GM12874 (cell line): Measurements from ENCODE around the gene ZPR1.

Experiments
- TF ChIP-seq, protein P1 (sequence below): IDR thresholded peaks from 2 replicates; pipeline ENCODE4 v1.5.1; 2011; ENCODE audit warnings: low read depth, mild to moderate bottlenecking, control low read depth, low read length, moderate library complexity; ENCODE audit not compliant: insufficient read depth

Gene ZPR1

DNA sequence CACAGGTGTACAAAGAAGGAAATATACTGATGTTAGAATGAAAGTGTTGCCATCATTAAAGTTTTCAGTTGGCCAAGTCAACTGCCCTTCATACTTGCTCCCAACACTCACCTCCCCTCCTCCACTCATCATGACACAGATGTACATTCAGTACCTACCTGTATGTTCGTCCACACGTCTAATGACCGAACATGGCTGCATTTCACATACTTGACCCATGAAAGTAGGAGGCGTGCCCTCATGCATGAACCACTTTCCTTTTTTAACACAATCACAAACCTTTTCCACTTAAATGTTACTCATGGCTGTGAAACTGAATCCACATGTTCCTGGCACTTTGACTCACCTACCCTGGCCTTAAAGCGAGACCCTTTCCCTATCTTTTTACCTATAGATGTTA, 11.8 kb downstream of the ZPR1 start:
- TF ChIP-seq, protein P1, sequence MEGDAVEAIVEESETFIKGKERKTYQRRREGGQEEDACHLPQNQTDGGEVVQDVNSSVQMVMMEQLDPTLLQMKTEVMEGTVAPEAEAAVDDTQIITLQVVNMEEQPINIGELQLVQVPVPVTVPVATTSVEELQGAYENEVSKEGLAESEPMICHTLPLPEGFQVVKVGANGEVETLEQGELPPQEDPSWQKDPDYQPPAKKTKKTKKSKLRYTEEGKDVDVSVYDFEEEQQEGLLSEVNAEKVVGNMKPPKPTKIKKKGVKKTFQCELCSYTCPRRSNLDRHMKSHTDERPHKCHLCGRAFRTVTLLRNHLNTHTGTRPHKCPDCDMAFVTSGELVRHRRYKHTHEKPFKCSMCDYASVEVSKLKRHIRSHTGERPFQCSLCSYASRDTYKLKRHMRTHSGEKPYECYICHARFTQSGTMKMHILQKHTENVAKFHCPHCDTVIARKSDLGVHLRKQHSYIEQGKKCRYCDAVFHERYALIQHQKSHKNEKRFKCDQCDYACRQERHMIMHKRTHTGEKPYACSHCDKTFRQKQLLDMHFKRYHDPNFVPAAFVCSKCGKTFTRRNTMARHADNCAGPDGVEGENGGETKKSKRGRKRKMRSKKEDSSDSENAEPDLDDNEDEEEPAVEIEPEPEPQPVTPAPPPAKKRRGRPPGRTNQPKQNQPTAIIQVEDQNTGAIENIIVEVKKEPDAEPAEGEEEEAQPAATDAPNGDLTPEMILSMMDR, result no peak

DNA sequence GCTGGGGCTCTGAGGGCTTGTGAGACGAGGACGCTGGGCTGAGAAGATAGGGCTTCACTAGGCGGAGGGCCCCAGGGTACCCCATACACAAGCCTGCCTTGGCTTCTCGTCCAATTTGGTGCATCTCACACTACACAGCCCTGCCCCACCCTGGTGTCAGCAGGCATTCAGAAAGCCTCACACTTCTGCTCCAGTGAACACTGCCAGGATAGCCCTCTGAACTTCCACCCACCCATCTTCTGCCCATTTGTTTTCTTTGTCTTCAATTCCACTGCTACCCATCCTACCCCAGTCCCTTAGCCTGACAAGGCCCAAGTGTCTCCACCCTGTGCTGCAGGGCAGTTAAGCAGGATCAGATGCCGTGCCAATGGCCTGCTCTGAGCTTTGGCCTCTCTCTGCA, 13.2 kb downstream of the ZPR1 start:
- TF ChIP-seq, protein P1, result no peak

DNA sequence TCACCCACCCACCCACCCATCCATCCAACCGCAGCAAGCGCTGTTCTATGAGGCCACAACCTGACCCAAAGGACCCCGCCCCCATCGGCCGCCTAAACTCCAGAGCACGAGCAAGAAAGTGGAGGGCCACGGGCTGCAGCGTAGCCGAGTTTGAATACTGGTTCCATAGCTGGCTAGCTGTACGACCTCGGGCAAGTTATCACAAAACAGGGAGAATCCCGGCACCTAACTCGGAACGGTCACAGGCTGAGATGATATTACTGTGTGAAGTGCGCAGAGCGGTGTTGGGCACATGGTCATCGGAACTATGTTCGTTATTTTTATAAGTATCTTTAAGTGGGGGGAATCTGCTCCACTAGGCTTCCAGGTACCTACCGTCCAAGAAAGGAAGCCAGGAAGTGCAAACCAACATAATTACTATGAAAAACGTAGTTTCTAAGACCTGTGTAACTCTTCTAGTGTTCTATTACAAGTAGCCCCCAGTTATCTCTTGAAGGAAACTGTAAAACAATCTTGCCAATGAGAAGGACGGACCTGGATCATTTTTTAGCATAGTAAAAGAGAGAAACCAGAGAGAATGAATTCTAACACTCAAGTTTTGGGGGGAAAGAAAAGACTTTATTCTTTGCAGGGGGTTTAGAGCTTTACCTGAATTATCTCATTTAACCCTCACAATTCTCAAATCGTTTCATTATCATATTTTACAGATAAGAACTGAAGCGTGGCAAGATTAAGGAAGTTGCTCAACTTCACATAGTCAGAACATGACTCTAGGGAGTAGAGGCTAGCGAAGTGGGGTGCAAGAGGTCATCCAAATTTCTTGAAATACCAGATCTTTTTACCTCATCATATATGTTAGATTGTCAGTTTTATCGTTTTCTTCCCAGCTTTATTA, 14.4 kb downstream of the ZPR1 start:
- TF ChIP-seq, protein P1, result no peak

DNA sequence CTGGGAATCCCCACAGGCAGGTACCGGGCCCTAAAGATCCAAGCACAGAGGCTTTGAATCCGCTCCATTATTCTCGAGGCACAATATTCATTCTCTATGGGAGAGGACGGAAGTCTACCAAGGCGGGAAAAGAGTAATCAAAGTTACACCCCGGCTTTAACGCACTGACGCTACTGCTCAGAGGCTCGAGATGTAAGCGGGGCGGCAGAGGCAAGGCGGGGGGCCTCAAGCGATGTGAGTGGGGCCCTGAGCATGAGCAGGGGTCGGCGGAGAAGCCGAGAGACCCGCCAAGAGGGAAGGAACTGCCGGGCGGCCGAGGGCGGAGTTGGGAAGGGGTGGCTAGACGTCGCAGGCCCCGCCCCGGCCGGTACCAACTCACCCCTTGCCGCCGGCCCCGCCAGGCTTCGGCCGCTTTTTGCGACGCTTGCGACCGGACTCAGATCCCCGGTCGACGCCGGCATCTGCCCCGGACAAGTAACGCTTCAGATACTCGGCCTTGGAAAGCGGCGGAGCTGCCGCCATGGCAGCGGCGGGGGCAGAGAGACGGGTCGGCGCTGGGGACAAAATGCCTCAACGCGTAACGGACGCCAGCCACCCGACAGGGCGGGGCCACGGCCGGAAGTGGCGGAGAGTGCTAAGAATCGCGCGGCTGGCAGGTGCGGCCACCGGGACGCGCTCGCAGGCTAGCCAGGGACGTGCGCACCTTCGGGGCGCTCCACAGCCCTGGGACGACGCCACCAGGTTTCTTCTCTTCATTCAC, 15.2 kb downstream of the ZPR1 start, which contains the start of gene BUD13:
TSS of gene BUD13 (minus strand) at position 545 of the 760 bp plus-strand sequence. CDS start at position 522, 23 bp downstream.
- TF ChIP-seq, protein P1, result no peak

DNA sequence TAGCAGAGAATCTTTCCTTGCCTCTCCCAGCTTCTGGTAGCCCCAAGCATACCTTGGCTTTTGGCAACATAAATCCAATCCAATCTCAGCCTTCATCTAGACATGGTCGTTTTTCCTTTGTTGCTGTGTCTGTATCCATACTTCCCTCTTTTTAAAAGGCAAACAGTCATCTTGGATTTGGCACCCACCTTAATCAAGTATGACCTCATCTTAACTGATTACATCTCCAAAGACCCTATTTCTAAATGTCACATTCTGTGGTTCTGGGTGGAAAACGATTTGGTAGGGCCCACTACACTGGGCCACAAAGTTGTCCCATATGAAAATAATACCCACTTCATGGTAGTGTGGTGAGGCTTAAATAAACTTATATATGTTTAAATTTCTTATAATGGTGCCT, 15.9 kb downstream of the ZPR1 start:
- TF ChIP-seq, protein P1, result no peak

DNA sequence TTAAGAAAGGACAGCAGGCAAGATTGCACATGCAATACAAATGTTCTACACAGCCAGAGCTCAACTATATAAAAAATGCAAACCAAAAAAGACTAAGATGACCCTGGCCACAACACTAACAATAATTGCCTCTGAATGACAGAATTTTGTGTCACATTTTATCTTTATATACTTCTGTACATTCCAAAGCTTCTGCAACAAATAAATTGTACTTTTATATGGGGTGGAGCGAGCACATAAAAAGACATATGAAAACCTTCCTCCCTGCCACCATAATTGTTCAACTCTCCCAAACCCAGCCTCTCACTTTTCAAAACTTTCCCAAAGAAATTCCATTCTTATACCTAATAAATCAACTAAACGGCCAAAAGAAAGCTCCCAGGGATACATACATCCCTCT, 25.7 kb downstream of the ZPR1 start:
- TF ChIP-seq, protein P1, result no peak

DNA sequence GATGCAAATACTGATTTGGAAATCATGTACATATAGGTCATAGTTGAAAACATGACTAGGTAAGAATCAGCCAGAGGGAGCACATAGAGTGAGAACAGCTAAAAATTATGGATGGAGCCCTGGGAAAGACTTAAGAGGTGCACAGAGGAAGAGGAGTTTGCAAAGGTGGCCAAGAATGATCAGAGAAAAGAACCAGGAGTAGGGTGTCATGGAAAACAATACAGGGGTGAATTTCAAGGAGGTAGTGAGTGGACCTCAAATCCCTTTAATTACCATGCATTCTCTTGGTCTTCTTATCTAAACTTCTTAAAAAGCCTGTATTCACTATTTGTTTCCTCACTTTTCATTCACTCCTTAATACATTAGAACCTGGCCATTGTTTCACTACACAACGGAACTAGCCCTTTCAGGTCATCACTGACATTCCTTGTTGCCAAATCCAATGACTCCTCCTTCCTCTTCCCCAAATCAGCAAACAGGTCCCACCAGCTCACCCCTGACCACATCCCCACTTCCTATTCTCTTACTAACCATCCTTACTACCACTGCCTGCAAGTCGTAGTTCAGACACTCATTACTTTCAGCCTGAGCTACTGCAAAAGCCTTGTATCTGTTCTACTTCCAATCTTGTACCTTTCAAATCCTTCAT, 37.6 kb downstream of the ZPR1 start:
- TF ChIP-seq, protein P1, result no peak
